GM12872 (cell line): ENCODE data around the gene SERINC4.

Experiments
- TF ChIP-seq, protein P1 (sequence below): IDR thresholded peaks from 3 replicates; pipeline ENCODE4 v1.5.1; 2011; ENCODE audit warnings: low read depth, mild to moderate bottlenecking, low read length, moderate library complexity; ENCODE audit not compliant: insufficient read depth

SERINC4 gene

DNA sequence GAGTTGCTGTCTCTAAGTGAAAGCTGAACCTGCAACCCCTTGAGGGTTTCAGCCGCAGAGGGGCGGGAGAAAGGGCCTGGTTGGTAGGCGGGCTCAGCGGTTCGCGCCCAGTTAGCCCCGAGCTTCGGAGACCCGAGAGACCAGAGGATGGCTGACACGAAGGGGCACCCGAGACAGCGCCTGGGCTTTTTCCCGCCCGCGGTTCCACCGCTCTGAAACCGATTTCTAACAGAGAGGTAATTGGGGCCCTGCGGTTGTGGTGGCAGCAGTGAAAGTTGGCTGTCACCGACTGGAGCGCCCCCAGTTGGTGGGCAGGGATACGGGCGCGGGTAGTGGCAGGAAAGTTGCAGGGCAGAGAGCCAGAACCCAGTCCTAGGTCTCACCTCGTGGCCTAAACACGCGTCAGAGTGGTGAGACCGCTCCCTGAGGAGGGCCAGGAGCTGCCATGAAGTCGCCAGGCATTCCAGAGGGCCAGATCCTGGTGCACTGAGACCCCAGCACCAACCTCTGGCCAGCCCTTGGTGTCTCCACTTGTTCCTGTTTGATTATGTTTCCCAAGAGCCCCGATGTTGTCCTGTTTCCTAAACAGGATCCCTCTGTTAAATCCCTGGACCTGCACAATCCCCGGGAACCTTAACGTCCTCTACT is 22.6 kb downstream of the SERINC4 start:
- TF ChIP-seq, protein P1, sequence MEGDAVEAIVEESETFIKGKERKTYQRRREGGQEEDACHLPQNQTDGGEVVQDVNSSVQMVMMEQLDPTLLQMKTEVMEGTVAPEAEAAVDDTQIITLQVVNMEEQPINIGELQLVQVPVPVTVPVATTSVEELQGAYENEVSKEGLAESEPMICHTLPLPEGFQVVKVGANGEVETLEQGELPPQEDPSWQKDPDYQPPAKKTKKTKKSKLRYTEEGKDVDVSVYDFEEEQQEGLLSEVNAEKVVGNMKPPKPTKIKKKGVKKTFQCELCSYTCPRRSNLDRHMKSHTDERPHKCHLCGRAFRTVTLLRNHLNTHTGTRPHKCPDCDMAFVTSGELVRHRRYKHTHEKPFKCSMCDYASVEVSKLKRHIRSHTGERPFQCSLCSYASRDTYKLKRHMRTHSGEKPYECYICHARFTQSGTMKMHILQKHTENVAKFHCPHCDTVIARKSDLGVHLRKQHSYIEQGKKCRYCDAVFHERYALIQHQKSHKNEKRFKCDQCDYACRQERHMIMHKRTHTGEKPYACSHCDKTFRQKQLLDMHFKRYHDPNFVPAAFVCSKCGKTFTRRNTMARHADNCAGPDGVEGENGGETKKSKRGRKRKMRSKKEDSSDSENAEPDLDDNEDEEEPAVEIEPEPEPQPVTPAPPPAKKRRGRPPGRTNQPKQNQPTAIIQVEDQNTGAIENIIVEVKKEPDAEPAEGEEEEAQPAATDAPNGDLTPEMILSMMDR: peak; percentile 87

DNA sequence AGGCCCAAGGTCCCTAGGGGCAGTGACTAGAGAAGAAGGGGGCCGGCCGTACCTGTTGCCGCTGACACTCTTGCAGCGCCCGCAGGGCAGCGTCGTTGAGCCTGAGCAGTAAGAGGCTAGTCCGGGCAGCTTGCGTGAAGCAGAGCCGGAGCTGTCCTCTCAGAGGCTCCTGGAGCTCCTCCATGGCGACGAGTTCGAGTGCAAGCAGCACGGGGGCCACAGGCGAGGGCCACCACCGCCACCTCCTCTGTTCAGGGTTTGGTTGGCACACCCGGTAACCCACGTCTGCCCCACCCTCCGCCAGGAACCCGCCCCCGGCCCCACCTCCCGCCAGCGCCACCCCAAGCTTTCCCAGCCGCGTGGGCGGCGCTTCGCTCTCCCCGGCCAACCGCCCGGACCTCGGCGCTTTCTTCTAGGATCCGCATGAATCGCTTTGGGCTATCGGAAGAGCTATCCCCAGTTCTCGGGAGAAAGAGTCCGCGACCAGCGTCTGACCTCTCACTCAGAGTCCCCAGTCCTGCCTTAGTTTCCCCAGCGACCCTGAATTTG is 23.2 kb downstream of the SERINC4 start, which contains the start of gene ELL3:
TSS of gene ELL3 (minus strand) at position 249 of the 549 bp plus-strand sequence. CDS start at position 184, 65 bp downstream.
- TF ChIP-seq, protein P1: no peak

DNA sequence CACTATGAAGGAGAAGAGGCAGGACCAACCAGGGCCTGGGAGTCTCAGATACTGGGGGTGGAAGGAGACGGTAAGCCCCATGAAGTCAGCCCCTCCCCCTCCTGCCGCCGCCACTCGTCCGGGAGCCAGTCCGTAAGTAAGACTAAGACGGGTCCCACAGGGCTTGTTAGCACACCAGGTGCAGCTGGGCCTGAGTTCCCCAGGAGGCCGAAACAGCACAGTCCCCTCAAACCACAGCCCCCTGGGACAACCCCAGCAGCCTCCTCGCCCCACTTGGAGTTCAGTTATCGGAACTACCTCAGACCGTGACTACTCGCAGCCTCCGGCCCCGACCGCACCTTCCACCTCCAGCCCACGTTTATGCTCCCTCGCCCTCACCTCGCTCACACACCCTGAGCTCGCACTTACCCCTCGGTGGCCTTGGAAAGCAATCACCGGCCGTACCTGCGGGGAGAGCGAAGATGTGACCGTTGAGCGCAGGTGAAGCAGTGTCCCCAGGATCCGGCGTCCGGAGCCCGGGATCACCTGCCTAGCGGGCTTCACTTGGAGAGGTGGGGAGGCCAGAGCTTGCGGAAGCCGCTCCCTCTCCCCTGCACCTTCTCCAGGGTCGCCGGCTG is 23.8 kb downstream of the SERINC4 start:
- TF ChIP-seq, protein P1: no peak

DNA sequence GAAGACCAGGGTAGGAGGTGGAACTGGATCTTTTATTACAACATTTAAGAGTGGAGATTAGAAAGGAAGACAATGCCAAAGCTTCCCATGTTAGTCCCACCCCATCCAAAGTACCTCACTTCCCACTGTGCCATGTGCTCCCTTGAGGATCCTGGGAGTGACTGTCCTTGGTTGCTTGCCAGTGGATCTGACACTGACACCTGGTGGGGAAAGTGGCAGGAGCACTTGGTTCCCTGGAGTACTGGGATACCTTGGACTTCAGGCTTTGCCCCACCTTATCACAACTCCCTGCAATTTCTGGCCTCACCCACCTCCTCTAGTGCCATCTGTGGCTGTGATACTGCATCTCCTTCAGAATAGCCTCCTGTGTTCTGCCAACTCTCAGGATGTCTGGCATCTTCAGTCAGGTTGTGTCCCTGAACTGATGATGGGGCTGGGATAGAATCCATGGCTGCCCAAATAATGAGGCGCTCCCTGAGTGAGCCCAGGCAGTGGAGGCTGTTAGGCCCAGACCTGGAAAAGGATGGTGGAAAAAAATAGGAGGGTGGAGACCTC is 24.5 kb downstream of the SERINC4 start:
- TF ChIP-seq, protein P1: peak; percentile 37; the same call in 2 of the 3 replicates

DNA sequence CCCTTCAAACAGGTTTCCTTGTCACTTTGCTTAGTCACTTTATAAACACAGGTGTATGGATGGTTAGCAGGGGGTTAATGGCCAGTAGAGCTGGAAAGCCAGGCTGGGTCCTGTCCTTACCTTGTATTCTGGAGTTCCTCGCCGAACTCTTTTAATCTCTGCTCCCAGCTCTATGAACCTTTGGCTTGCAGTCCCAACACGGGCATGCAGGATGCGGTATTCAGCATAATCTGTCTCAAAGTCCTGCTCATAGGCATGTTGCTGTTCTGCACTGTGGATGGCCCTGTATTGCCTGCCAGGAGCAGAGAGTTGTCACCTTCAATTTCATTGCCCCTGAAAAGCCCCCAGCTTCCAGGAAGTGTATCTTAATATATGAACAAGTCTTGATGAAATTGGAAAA is 26.0 kb downstream of the SERINC4 start:
- TF ChIP-seq, protein P1: no peak

DNA sequence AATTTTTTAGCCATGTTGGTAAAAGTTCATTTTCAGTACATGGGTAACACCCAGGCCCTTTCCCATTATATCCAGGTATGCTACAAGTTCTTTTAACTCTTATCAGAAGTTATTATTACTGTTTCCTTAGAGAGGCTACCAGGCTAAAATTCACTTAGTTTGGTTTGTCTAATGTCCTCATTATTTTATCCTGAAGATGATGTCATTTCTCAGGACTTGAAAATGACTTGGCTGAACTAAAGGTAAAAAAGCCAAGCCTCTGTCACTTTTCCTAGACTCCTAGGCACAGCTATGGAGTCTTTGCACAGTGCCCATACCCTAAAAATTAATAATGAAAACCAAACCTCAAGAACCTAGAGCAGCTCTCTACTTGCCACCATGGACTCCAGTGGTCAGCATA is 27.4 kb downstream of the SERINC4 start:
- TF ChIP-seq, protein P1: no peak

DNA sequence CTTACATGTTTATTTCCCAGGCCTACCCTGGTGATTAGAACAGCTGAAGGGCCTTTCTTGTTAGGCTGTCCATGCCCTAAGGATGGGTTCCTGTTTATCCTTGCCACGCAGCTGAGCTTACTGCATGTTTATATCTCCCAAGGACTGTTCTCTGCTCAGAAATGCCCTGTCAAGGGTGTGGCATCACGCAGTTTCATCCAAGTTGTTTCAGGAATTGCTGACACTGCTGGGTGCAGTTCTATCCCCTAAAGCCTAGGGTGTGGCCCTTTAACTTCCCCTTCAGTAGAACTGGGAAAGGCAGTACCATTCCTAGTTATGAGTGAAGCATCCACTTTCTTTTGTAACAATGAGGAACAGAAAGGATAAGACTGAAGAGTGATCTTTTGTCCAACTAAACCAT is 28.2 kb downstream of the SERINC4 start:
- TF ChIP-seq, protein P1: no peak
